Immature natural killer cell (primary cell): ENCODE data around the gene DLEU7. TPM values are rescaled to one million over a fixed set of nuclear protein-coding genes. Genes with fewer than 3 reads are reported as not detected.

Experiments
- DNase-seq, 3 donors: peaks; one replicate each; pipeline ENCODE4 v3.0.0; 2022; ENCODE audit warnings: mixed read lengths in 1 of 3
- H3K27ac Mint-ChIP-seq, 6 donors: one replicate each; pipeline ENCODE4 v1.8.0; 2020; ENCODE audit warnings: mixed read lengths in 6 of 6, mild to moderate bottlenecking in 5 of 6, inconsistent platforms in 4 of 6, moderate library complexity in 3 of 6
- H3K27me3 Mint-ChIP-seq, 3 donors: one replicate each; pipeline ENCODE4 v1.8.0; 2020 to 2021; ENCODE audit warnings: low read depth in 3 of 3, mild to moderate bottlenecking in 3 of 3, mixed read lengths in 3 of 3, moderate library complexity in 3 of 3, inconsistent platforms in 1 of 3
- H3K36me3 Mint-ChIP-seq, 3 donors: one replicate each; pipeline ENCODE4 v1.8.0; 2020; ENCODE audit warnings: mixed read lengths in 3 of 3, inconsistent platforms in 2 of 3, mild to moderate bottlenecking in 2 of 3
- H3K4me1 Mint-ChIP-seq, 2 donors: one replicate each; pipeline ENCODE4 v1.8.0; 2020; ENCODE audit warnings: inconsistent platforms in 2 of 2, mild to moderate bottlenecking in 2 of 2, mixed read lengths in 2 of 2, moderate library complexity in 1 of 2
- H3K4me3 Mint-ChIP-seq, 5 donors: one replicate each; pipeline ENCODE4 v1.8.0; 2020; ENCODE audit warnings: mild to moderate bottlenecking in 5 of 5, mixed read lengths in 5 of 5, inconsistent platforms in 3 of 5, moderate library complexity in 3 of 5
- H3K9me3 Mint-ChIP-seq, 6 donors: one replicate each; pipeline ENCODE4 v1.8.0; 2020; ENCODE audit warnings: mild to moderate bottlenecking in 6 of 6, mixed read lengths in 6 of 6, inconsistent platforms in 4 of 6, moderate library complexity in 3 of 6
- polyA plus RNA-seq, 3 donors: library from polyadenylated mRNA; unstranded; fragments of 300-500 nt; fragmentation: Illumina TruSeq; gene quantifications; one replicate each; pipeline ENCODE4 v1.2.3, GENCODE V29; 2021

Gene DLEU7
- polyA plus RNA-seq, 3 donors from 2014 or later, result not detected

DNA sequence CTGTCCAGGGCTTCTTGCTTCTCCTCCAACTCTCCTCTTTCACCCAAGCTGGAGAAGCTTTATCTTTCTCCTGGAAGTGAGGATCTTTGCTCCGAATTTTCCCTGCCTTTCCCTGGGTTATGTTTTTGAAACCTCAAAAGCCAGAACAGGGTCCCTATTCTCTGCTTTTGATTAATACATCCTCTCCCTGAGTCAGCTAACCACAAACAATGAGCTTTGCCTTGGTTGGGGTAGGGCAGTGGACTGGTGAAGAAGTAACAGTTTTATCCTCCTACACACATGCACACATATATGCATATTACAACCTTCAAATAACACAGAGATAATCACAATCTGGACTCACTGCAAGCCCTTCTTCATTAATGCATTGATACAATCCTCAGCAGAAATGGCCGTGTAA lies 44.6 kb downstream of the DLEU7 start:
- H3K27ac Mint-ChIP-seq, result no peak overlapping the region
- no peak for DNase-seq
- H3K36me3 Mint-ChIP-seq, result no peaks in the 10 kb centered on the region
- peaks cover 0 to 8% (median 0%) of the 10 kb centered on the region in 3 donors for H3K27me3 Mint-ChIP-seq
- H3K4me3 Mint-ChIP-seq, result no peak overlapping the region
- no peaks in the 10 kb centered on the region for H3K9me3 Mint-ChIP-seq
- peaks cover 0 to 7% of the 10 kb centered on the region in 2 donors for H3K4me1 Mint-ChIP-seq

GRCh38 chr13:50797091-50797490 lies 46.4 kb downstream of the DLEU7 start:
- H3K27ac Mint-ChIP-seq, result no peak overlapping the region
- H3K27me3 Mint-ChIP-seq, result peaks cover 0 to 8% (median 0%) of the 10 kb centered on the region in 3 donors
- DNase-seq, result no peak
- peaks cover 0 to 5% (median 0%) of the 10 kb centered on the region in 3 donors for H3K36me3 Mint-ChIP-seq
- no peaks in the 10 kb centered on the region for H3K9me3 Mint-ChIP-seq
- H3K4me3 Mint-ChIP-seq, result no peak overlapping the region
- peaks cover 0 to 7% of the 10 kb centered on the region in 2 donors for H3K4me1 Mint-ChIP-seq

- H3K9me3 Mint-ChIP-seq, result no peaks in the 10 kb centered on the region
- peaks cover 0 to 5% (median 0%) of the 10 kb centered on the region in 3 donors for H3K36me3 Mint-ChIP-seq
- no peak for DNase-seq
- H3K4me1 Mint-ChIP-seq, result peaks cover 0 to 5% of the 10 kb centered on the region in 2 donors
- peaks cover 0 to 8% (median 0%) of the 10 kb centered on the region in 3 donors for H3K27me3 Mint-ChIP-seq
- H3K4me3 Mint-ChIP-seq, result no peak overlapping the region
- H3K27ac Mint-ChIP-seq, result no peak overlapping the region
These were observed 47.0 kb downstream of the DLEU7 start for GRCh38 chr13:50796463-50796862.

- H3K36me3 Mint-ChIP-seq, result peaks cover 0 to 5% (median 0%) of the 10 kb centered on the region in 3 donors
- H3K9me3 Mint-ChIP-seq, result no peaks in the 10 kb centered on the region
- no peak overlapping the region for H3K27ac Mint-ChIP-seq
- peaks cover 0 to 2% (median 0%) of the 10 kb centered on the region in 3 donors for H3K27me3 Mint-ChIP-seq
- H3K4me1 Mint-ChIP-seq, result no peaks in the 10 kb centered on the region
- H3K4me3 Mint-ChIP-seq, result no peak overlapping the region
- no peak for DNase-seq
These were observed 49.3 kb downstream of the DLEU7 start for GRCh38 chr13:50794226-50794625.

GRCh38 chr13:50793026-50793425 lies 50.5 kb downstream of the DLEU7 start:
- Mint-ChIP-seq H3K27me3 (peaks cover 0 to 4% (median 2%) of the 10 kb centered on the region in 3 donors), H3K9me3 (peaks cover 0 to 3% (median 0%) of the 10 kb centered on the region in 6 donors), H3K27ac (no peak overlapping the region), H3K36me3 (peaks cover 0 to 5% (median 0%) of the 10 kb centered on the region in 3 donors), H3K4me1 (no peaks in the 10 kb centered on the region), H3K4me3 (no peak overlapping the region)
- DNase-seq, result no peak

DNA sequence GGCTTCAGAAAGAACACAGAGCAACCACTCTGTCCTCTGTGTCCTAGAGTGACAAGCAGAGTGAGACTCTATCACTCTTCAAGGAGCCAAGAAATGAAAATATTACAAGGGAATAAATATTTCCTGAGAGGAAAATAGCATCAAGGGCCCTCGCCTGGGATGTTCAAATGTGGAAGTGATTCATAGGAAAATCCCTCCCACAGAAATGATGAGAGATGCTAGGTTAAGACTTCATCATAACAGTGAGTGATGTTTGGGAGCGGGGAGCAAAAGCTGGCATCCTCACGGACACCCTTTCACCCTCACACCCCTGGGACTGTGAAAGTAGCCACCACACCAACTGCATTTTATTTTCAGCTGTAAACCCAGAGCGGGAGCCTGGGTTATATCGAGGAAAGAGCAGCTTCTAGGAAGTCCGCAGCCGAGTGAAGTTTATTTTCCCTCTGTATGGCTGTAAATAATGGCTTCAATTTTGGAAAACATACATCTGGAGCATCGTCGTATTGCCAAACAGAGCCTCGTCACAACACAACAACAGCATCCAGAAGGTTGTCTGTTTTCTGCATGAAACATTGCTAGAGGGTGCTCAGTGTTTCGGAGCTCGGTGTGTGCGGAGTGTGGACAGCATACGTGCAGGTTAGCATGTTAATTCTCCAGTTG lies 54.8 kb downstream of the DLEU7 start:
- Mint-ChIP-seq H3K9me3 (peaks cover 0 to 4% (median 0%) of the 10 kb centered on the region in 6 donors), H3K36me3 (peaks cover 0 to 5% (median 0%) of the 10 kb centered on the region in 3 donors), H3K4me3 (no peak overlapping the region), H3K27ac (no peak overlapping the region), H3K4me1 (no peaks in the 10 kb centered on the region), H3K27me3 (peaks cover 0 to 7% (median 4%) of the 10 kb centered on the region in 3 donors)
- DNase-seq, result no peak

- H3K36me3 Mint-ChIP-seq, result peaks cover 0 to under 1% (median 0%) of the 10 kb centered on the region in 3 donors
- H3K4me3 Mint-ChIP-seq, result no peak overlapping the region
- peaks cover 0 to 7% (median 4%) of the 10 kb centered on the region in 3 donors for H3K27me3 Mint-ChIP-seq
- H3K9me3 Mint-ChIP-seq, result peaks cover 0 to 4% (median 0%) of the 10 kb centered on the region in 6 donors
- DNase-seq, result no peak
- no peak overlapping the region for H3K27ac Mint-ChIP-seq
- no peaks in the 10 kb centered on the region for H3K4me1 Mint-ChIP-seq
These were observed 55.9 kb downstream of the DLEU7 start for GRCh38 chr13:50787316-50788195.

DNA sequence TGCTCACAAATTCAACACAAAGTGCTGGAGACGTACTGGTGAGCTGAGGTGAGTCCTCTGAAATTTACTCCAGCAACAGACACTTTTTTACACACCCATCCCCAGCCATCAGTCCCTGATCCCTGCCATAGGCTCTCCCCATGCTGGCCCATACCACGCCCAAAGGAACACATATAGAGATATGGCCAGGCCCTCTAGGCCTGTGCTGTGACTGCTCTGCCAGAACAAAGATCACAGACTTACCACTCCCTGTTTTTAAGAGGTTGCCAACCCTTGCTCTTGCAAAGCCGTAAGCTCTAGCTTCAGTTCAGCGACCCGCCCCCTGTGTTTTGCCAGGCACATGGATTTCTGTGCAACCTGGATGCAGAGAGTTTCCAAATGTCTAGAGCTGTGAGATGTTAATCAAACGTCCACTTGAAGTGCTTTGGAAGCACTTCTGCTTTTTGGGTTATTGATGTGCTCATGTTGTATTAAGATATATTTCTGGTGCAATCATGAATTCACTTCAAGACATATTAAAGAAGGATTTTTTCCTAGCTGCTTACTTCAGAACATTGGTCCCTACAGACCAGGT lies 59.7 kb downstream of the DLEU7 start:
- H3K27me3 Mint-ChIP-seq, result peaks cover 0 to 11% (median 7%) of the 10 kb centered on the region in 3 donors
- H3K9me3 Mint-ChIP-seq, result peaks cover 0 to 4% (median 0%) of the 10 kb centered on the region in 6 donors
- no peak overlapping the region for H3K27ac Mint-ChIP-seq
- DNase-seq, result no peak
- no peak overlapping the region for H3K4me3 Mint-ChIP-seq
- no peaks in the 10 kb centered on the region for H3K36me3 Mint-ChIP-seq
- no peaks in the 10 kb centered on the region for H3K4me1 Mint-ChIP-seq

DNA sequence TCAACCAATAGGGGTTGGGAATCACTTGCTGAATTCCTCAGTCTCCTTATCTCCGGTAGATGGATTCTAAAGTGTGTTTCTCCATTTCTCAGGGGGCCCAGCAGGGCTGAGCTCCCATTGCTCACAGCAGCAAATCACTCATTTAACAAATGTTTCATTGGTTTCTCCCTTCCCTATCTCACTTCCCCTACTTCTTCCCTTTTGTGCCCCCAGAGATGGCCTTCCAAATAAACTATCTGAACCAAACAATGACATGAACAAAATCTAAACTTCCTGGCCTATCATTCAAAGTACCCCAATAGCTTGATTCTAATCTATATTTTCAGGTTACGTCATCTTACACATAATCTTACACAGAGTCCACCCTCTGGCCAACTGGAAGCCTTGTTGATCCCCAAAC lies 60.4 kb downstream of the DLEU7 start:
- Mint-ChIP-seq H3K4me3 (no peak overlapping the region), H3K9me3 (peaks cover 0 to 2% (median 0%) of the 10 kb centered on the region in 6 donors), H3K36me3 (no peaks in the 10 kb centered on the region), H3K27me3 (peaks cover 1 to 9% (median 7%) of the 10 kb centered on the region in 3 donors), H3K4me1 (no peaks in the 10 kb centered on the region), H3K27ac (no peak overlapping the region)
- no peak for DNase-seq

GRCh38 chr13:50780201-50781015 lies 63.1 kb downstream of the DLEU7 start:
- H3K27me3 Mint-ChIP-seq, result peaks cover 1 to 7% (median 3%) of the 10 kb centered on the region in 3 donors
- H3K4me1 Mint-ChIP-seq, result no peaks in the 10 kb centered on the region
- no peak overlapping the region for H3K27ac Mint-ChIP-seq
- peaks cover 0 to 8% (median 1%) of the 10 kb centered on the region in 6 donors for H3K9me3 Mint-ChIP-seq
- peaks cover 0 to 6% (median 0%) of the 10 kb centered on the region in 3 donors for H3K36me3 Mint-ChIP-seq
- DNase-seq, result no peak
- no peak overlapping the region for H3K4me3 Mint-ChIP-seq

- peaks cover 0 to 6% (median 0%) of the 10 kb centered on the region in 3 donors for H3K36me3 Mint-ChIP-seq
- H3K27ac Mint-ChIP-seq, result no peak overlapping the region
- H3K4me1 Mint-ChIP-seq, result no peaks in the 10 kb centered on the region
- H3K4me3 Mint-ChIP-seq, result no peak overlapping the region
- H3K27me3 Mint-ChIP-seq, result peaks cover 1 to 7% (median 3%) of the 10 kb centered on the region in 3 donors
- no peak for DNase-seq
- H3K9me3 Mint-ChIP-seq, result peaks cover 0 to 8% (median 6%) of the 10 kb centered on the region in 6 donors
These were observed 63.9 kb downstream of the DLEU7 start for GRCh38 chr13:50779443-50780200.
